CD4-positive, alpha-beta memory T cell (primary cell): ENCODE results near the gene CFAP20. TPM values are rescaled to one million over a fixed set of nuclear protein-coding genes. Genes with fewer than 3 reads are reported as not detected.
"Not testable (repeated sequence)": the region's sequence is repeated elsewhere in the genome, so short reads cannot be mapped to it uniquely, and the experiment has no call there.

Source experiments
- CTCF ChIA-PET: fragments of 350-600 bp; sonication (Branson Sonifier 250); formaldehyde crosslinking; loops from one replicate; lab custom pipeline; 2021; ENCODE audit warnings: inconsistent platforms; ENCODE audit not compliant: partially characterized antibody; lab: Charles Lee
- POLR2A ChIA-PET: fragments of 350-600 bp; sonication (Branson Sonifier 250); formaldehyde crosslinking; loops from one replicate; lab custom pipeline; 2021; ENCODE audit not compliant: partially characterized antibody; lab: Charles Lee
- DNase-seq, 5 donors: peaks; one replicate each; pipeline versions ENCODE4 v3.0.0 to v3.0.0-alpha.2; 2020 to 2022; ENCODE audit warnings: mixed read lengths in 1 of 5
- H3K27ac ChIP-seq: one replicate; pipeline ENCODE4 v1.7.0; 2013; ENCODE audit warnings: low read depth, low read length
- H3K27me3 ChIP-seq: 2 replicates; pipeline ENCODE4 v1.7.0; 2013; ENCODE audit warnings: mild to moderate bottlenecking, low read length, moderate library complexity; ENCODE audit not compliant: insufficient read depth
- H3K36me3 ChIP-seq: 2 replicates; pipeline ENCODE4 v1.7.0; 2013; ENCODE audit warnings: mild to moderate bottlenecking, low read length, moderate library complexity; ENCODE audit not compliant: insufficient read depth
- H3K4me1 ChIP-seq: 2 replicates; pipeline ENCODE4 v1.7.0; 2013; ENCODE audit warnings: mild to moderate bottlenecking, low read length, moderate library complexity; ENCODE audit not compliant: insufficient read depth
- H3K4me3 ChIP-seq, 2 donors: one replicate each; pipeline ENCODE4 v1.7.0; 2013; ENCODE audit warnings: low read length in 2 of 2, mild to moderate bottlenecking in 1 of 2
- H3K9me3 ChIP-seq, 2 donors: one replicate each; pipeline ENCODE4 v1.7.0; 2013; ENCODE audit warnings: low read length in 2 of 2, control low read depth in 1 of 2; ENCODE audit not compliant: control insufficient read depth in 1 of 2
- H3K27ac Mint-ChIP-seq, 7 donors: one replicate each; pipeline ENCODE4 v1.8.0; 2020 to 2021; ENCODE audit warnings: mixed read lengths in 7 of 7, mild to moderate bottlenecking in 6 of 7, inconsistent platforms in 3 of 7, moderate library complexity in 3 of 7
- H3K27me3 Mint-ChIP-seq, 2 donors: one replicate each; pipeline ENCODE4 v1.8.0; 2020 to 2021; ENCODE audit warnings: mixed read lengths in 2 of 2
- H3K36me3 Mint-ChIP-seq, 2 donors: one replicate each; pipeline ENCODE4 v1.8.0; 2020 to 2021; ENCODE audit warnings: mixed read lengths in 2 of 2, inconsistent platforms in 1 of 2, mild to moderate bottlenecking in 1 of 2
- H3K4me1 Mint-ChIP-seq, 4 donors: one replicate each; pipeline ENCODE4 v1.8.0; 2020 to 2021; ENCODE audit warnings: mixed read lengths in 4 of 4, mild to moderate bottlenecking in 1 of 4
- H3K4me3 Mint-ChIP-seq, 8 donors: one replicate each; pipeline ENCODE4 v1.8.0; 2020 to 2021; ENCODE audit warnings: mixed read lengths in 8 of 8, mild to moderate bottlenecking in 7 of 8, moderate library complexity in 6 of 8, inconsistent platforms in 3 of 8
- H3K9me3 Mint-ChIP-seq, 8 donors: one replicate each; pipeline ENCODE4 v1.8.0; 2020 to 2021; ENCODE audit warnings: mixed read lengths in 8 of 8, mild to moderate bottlenecking in 5 of 8, inconsistent platforms in 3 of 8, moderate library complexity in 1 of 8
- intact Hi-C: fragments of 100-400 bp; cut with micrococcal nuclease; formaldehyde crosslinking; loops from one replicate; pipeline ENCODE4 v1.15.1; 2023
- polyA plus RNA-seq, 2 donors: library from polyadenylated mRNA; unstranded; fragments of 300-500 nt; fragmentation: Illumina TruSeq; gene quantifications; one replicate each; pipeline ENCODE4 v1.2.3, GENCODE V29; 2021
- total RNA-seq, 2 experiments: library from RNA; stranded (reverse); gene quantifications; one replicate each; pipeline ENCODE4 v1.2.3, GENCODE V29; 2021

The CFAP20 gene
- total and polyA plus RNA-seq, 4 experiments from 2014 or later: 25.4 to 54.0 (median 31.0) TPM

DNA sequence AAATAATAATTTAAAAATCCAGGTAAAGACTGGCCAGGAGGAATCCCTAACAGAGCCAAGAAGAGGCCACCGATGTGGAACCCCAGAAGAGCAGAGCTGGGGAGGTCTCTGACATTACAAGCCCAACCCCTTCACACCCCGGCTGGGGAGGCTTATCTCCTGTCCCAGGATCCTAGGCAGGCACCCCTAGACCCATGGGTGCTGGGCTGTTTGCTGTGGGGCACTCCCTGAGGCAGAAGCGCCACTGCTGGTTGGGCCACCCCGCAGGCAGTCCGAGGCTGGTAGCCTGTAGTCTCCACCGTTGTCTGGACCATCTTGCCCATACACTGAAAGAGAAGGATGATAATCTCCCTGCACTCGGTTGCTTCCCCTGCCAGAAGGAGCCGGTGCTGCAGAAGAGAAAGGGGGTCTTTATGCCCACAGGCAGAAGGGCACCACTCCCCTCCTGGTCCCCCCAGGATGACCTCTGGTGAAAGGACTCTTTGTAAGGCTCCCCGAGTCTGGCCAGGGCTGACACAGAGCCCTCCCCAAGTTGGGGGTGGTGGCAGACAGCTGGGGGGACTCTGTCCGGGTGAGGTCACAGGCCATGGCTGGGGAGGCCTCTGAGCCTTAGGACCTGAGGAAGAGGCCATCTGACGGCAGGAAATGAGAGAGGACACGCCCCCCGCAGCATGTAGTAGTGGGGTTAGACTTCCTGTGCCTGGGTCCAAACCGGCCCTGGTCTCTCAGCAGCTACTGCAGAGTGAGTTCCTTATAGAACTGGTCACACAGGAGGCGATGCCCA, 34.2 kb downstream of the CFAP20 start:
- H3K36me3 ChIP-seq: no peaks in the 10 kb centered on the region
- peaks cover 0 to 2% of the 10 kb centered on the region in 2 donors for H3K27me3 Mint-ChIP-seq
- intact Hi-C loops: no loop called here
- H3K9me3 Mint-ChIP-seq: no peaks in the 10 kb centered on the region
- H3K4me1 ChIP-seq: no peaks in the 10 kb centered on the region
- H3K9me3 ChIP-seq: no peaks in the 10 kb centered on the region
- ChIA-PET POLR2A (no interaction called here), CTCF (no interaction called here)
- H3K4me1 Mint-ChIP-seq: peaks cover 0 to 6% (median 1%) of the 10 kb centered on the region in 4 donors
- H3K4me3 ChIP-seq: no peak overlapping the region
- no peak overlapping the region for H3K27ac ChIP-seq
- H3K36me3 Mint-ChIP-seq: no peaks in the 10 kb centered on the region
- H3K27me3 ChIP-seq: no peaks in the 10 kb centered on the region
- no peak for DNase-seq
- H3K4me3 Mint-ChIP-seq: no peak overlapping the region
- no peak overlapping the region for H3K27ac Mint-ChIP-seq

DNA sequence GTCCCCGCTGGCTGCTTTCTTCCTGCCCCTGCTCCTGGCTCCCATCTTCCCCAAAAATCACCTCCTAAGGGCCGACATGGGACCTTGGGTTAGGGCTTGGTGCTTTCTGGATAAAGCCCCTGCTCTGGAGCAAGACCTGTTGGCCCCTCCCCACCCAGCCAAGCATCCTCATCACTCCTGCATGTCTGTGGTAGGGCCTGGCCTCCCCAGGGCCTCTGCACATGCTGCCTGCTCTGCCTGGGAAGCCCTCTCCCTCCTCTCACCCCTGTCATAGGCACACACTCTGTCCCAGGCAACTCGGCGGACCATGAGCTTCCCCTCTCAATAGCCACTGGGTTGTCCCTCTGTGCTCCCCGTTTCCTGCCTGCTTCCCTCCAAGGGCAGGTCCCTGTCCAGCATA, 35.2 kb downstream of the CFAP20 start:
- POLR2A ChIA-PET: no interaction called here
- Histone ChIP-seq H3K4me3 (no peak overlapping the region), H3K36me3 (no peaks in the 10 kb centered on the region), H3K27me3 (no peaks in the 10 kb centered on the region), H3K9me3 (no peaks in the 10 kb centered on the region), H3K27ac (no peak overlapping the region), H3K4me1 (no peaks in the 10 kb centered on the region)
- H3K9me3 Mint-ChIP-seq: no peaks in the 10 kb centered on the region
- no peak overlapping the region for H3K27ac Mint-ChIP-seq
- intact Hi-C loops: no loop called here
- DNase-seq: no peak
- no peaks in the 10 kb centered on the region for H3K36me3 Mint-ChIP-seq
- peaks cover 0 to 2% of the 10 kb centered on the region in 2 donors for H3K27me3 Mint-ChIP-seq
- CTCF ChIA-PET: no interaction called here
- peaks cover 0 to 6% (median 2%) of the 10 kb centered on the region in 4 donors for H3K4me1 Mint-ChIP-seq
- H3K4me3 Mint-ChIP-seq: no peak overlapping the region

DNA sequence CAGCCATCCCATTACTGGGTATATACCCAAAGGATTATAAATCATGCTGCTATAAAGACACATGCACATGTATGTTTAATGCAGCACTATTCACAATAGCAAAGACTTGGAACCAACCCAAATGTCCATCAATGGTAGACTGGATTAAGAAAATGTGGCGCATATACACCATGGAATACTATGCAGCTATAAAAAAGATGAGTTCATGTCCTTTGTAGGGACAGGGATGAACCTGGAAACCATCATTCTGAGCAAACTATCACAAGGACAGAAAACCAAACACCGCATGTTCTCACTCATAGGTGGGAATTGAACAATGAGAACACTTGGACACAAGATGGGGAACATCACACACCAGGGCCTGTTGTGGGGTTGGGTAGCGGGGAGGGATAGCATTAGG, 38.8 kb downstream of the CFAP20 start:
- intact Hi-C loops, H3K4me1 ChIP-seq, H3K9me3 ChIP-seq, DNase-seq, H3K27me3 Mint-ChIP-seq, H3K27ac Mint-ChIP-seq, CTCF ChIA-PET, POLR2A ChIA-PET, H3K4me3 ChIP-seq, H3K36me3 Mint-ChIP-seq, H3K4me3 Mint-ChIP-seq, H3K27me3 ChIP-seq, H3K9me3 Mint-ChIP-seq, H3K36me3 ChIP-seq, H3K4me1 Mint-ChIP-seq, H3K27ac ChIP-seq: not testable (repeated sequence)

DNA sequence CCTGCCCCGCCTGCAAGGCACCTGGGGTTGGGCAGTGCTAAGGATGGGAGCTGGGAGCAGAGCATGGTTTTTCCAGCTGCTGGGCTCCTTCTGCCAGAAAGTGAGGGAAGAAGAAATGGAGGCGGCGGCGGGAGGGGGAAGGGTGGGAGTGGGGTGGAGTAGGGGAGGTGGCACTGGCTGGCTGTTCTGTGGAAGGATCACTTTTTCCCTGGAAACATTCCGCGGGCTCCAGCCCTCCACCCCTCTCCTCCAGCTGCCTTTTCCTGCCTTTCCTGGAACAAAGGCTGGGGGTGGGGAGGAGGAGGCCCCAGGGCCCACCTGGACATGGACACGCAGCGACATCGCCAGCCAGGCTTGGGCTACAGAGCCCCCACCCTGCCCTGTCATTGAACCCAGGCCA, 41.1 kb downstream of the CFAP20 start:
- CTCF ChIA-PET: interaction anchor here (1.9 kb wide), 1 partner anchor 10 kb away, joined by 4 read pairs; no protein-coding TSS in a partner anchor
- H3K9me3 Mint-ChIP-seq: no peaks in the 10 kb centered on the region

DNA sequence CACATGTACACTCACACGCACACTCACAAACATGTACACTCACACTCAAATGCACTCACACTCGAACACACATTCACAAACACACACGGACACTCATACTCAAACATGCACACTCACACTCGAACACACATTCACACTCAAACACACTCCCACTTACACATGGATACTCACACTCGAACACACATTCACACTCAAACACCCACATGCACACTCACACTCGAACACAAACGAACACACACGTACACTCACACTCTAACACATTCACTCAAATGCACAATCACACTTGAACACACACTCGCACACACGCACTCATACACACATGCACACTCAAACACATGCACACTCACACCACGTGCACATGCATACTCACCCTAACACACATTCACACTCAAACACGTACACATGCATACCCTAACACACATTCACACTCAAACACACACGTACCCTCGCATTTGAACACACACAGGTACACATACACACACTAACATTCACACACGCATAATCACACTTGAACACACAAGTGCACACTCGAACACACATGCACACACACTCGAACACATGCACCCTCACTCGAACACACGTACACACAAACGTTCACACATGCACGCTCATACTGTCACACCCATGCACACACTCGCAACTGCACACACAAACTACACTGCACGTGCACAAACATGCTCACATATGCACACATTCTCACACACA, 41.8 kb downstream of the CFAP20 start:
- DNase-seq: no peak
- H3K4me3 ChIP-seq: no peak overlapping the region
- H3K36me3 ChIP-seq: no peaks in the 10 kb centered on the region
- Mint-ChIP-seq H3K4me3 (no peak overlapping the region), H3K27ac (no peak overlapping the region), H3K36me3 (no peaks in the 10 kb centered on the region), H3K27me3 (no peaks in the 10 kb centered on the region), H3K9me3 (no peaks in the 10 kb centered on the region), H3K4me1 (peaks cover 0 to 2% (median under 1%) of the 10 kb centered on the region in 4 donors)
- no peaks in the 10 kb centered on the region for H3K9me3 ChIP-seq
- ChIA-PET CTCF (interaction anchor here (1.1 kb wide), 1 partner anchor 10 kb away, joined by 6 read pairs; no protein-coding TSS in a partner anchor), POLR2A (no interaction called here)
- H3K27ac ChIP-seq: no peak overlapping the region
- H3K4me1 ChIP-seq: no peaks in the 10 kb centered on the region
- H3K27me3 ChIP-seq: no peaks in the 10 kb centered on the region
- intact Hi-C loops: no loop called here

More for the DNA sequence above, 41.1 kb downstream of the CFAP20 start:
- Mint-ChIP-seq H3K4me3 (no peak overlapping the region), H3K27me3 (no peaks in the 10 kb centered on the region), H3K27ac (no peak overlapping the region), H3K4me1 (peaks cover 0 to 2% (median under 1%) of the 10 kb centered on the region in 4 donors), H3K36me3 (no peaks in the 10 kb centered on the region)
- no peak for DNase-seq
- POLR2A ChIA-PET: interaction anchor here (0.7 kb wide), 1 partner anchor 22 kb away, joined by 3 read pairs; no protein-coding TSS in a partner anchor
- Histone ChIP-seq H3K4me3 (no peak overlapping the region), H3K4me1 (no peaks in the 10 kb centered on the region), H3K27me3 (no peaks in the 10 kb centered on the region), H3K36me3 (no peaks in the 10 kb centered on the region), H3K27ac (no peak overlapping the region), H3K9me3 (no peaks in the 10 kb centered on the region)
- intact Hi-C loops: no loop called here

DNA sequence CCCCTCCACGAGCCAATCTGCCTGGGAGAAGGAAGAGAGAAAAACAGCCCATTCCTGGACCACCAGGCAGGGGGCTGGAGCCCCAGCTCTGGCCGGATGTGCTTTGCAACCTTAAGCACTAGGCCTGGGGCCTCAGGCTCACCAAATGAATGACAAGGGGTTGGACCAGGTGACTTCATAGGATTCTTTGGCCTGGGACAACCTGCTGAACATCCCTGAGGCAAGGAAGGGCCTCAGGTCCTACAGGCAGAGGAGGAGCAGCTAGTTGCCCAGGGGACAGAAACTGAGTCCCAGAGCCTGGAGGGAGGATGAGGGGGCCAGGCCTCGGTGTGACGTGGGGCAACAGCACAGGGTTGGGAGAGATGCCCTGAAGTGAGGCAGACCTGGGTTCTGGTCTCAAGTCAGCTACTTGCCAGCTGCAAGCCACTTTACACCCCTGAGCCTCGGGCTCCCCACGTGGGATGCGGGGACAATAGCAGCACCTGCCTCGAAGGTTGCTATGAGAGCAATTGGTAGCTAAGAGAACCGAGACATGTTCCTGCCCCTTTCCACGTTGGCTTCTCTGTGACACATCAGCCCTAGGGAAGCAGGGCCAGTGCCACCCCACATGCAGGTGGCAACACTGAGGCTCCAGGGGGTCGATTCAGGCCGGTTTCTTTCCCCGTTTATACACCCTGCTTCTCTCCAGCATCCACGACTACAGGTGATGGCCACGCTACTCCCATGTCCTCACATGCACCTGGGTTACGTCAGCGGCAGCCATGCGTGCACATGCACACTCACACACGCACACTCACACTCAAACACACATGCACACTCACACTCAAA, 42.6 kb downstream of the CFAP20 start:
- POLR2A ChIA-PET: no interaction called here

More for the DNA sequence above, 42.6 kb downstream of the CFAP20 start:
- no peaks in the 10 kb centered on the region for H3K4me1 ChIP-seq
- H3K27me3 ChIP-seq: no peaks in the 10 kb centered on the region
- H3K9me3 ChIP-seq: no peaks in the 10 kb centered on the region
- Mint-ChIP-seq H3K9me3 (no peaks in the 10 kb centered on the region), H3K27me3 (no peaks in the 10 kb centered on the region), H3K27ac (no peak overlapping the region), H3K4me3 (no peak overlapping the region), H3K4me1 (peaks cover 0 to 2% (median under 1%) of the 10 kb centered on the region in 4 donors), H3K36me3 (no peaks in the 10 kb centered on the region)
- no peak for DNase-seq
- H3K36me3 ChIP-seq: no peaks in the 10 kb centered on the region
- no peak overlapping the region for H3K27ac ChIP-seq
- no peak overlapping the region for H3K4me3 ChIP-seq
- intact Hi-C loops: no loop called here
- CTCF ChIA-PET: interaction anchor here (1.1 kb wide), 1 partner anchor 11 kb away, joined by 6 read pairs; no protein-coding TSS in a partner anchor
